Thyroid gland (tissue), 4 donors: Measurements from ENCODE around the gene MAPKAPK2.

Experiments used
- POLR2A ChIP-seq, 2 donors: fragments of 450-650 bp; IDR thresholded peaks; one replicate each; pipeline ENCODE4 v1.6.1; 2017; ENCODE audit warnings: antibody characterized with exemption in 2 of 2, mild to moderate bottlenecking in 2 of 2, moderate library complexity in 1 of 2
- TF ChIP-seq, protein P1 (sequence below), 6 experiments: fragments of 200-600 bp in 3 of 6; fragments of 450-650 bp in 3 of 6; sonication (generic) in 3 of 6; IDR thresholded peaks; one replicate each; pipeline ENCODE4 v1.5.1; 2016 to 2019; ENCODE audit warnings: antibody characterized with exemption in 6 of 6, mild to moderate bottlenecking in 2 of 6, inconsistent platforms in 1 of 6, moderate library complexity in 1 of 6

- TF ChIP-seq, protein P1, sequence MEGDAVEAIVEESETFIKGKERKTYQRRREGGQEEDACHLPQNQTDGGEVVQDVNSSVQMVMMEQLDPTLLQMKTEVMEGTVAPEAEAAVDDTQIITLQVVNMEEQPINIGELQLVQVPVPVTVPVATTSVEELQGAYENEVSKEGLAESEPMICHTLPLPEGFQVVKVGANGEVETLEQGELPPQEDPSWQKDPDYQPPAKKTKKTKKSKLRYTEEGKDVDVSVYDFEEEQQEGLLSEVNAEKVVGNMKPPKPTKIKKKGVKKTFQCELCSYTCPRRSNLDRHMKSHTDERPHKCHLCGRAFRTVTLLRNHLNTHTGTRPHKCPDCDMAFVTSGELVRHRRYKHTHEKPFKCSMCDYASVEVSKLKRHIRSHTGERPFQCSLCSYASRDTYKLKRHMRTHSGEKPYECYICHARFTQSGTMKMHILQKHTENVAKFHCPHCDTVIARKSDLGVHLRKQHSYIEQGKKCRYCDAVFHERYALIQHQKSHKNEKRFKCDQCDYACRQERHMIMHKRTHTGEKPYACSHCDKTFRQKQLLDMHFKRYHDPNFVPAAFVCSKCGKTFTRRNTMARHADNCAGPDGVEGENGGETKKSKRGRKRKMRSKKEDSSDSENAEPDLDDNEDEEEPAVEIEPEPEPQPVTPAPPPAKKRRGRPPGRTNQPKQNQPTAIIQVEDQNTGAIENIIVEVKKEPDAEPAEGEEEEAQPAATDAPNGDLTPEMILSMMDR (IDR thresholded peaks at IDR 0.05) = no peak
- TF ChIP-seq POLR2A (IDR thresholded peaks at IDR 0.05) = no peak
These were observed 43.4 kb downstream of the MAPKAPK2 start for GRCh38 chr1:206727981-206728696.
